HG02938 (cell line): ENCODE results near the gene TACR1.
"Not testable (repeated sequence)": the region's sequence is repeated elsewhere in the genome, so short reads cannot be mapped to it uniquely, and the experiment has no call there.

Source experiments
- ATAC-seq: cut with Tn5 transposase; IDR thresholded peaks from one replicate; pipeline ENCODE4 v1.9.1; 2021; ENCODE audit warnings: mild to moderate bottlenecking, moderate library complexity; ENCODE audit not compliant: unreplicated experiment

TACR1 gene

DNA sequence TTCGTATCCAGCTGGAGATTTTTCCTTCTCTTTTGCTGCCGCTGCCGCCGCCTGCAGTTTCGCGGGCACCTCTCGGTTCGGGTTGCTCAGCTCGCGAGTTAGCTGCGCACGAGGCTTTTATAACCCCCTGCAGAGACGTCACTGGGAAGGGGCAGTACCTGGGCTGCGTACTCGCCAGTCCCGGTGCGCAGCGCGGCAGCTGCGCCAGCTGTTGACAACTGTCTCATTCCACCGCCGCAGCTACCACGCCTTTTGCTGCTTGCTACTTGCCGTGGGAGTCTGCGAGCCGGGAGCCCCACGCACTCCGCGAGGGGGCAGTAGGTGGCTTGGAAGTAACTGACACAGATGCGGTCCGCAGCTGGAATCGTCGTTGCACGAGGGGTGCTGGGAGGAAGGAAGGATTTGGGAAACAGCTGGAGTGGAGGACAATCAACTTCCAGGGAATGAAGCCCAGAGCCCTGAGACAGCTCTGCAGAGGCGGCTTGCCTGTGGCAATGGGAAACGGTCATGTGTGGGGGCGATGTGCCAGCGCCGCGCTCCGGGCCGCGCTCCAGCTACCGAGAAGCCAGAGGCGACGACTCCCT lies at the start of gene TACR1:
TSS of gene TACR1 (minus strand) at position 93 of the 584 bp plus-strand sequence. CDS start 586 bp downstream, outside the sequence.
- peak; percentile 83 for ATAC-seq

GRCh38 chr2:75248581-75248980 lies 49.3 kb upstream of the TACR1 start:
- ATAC-seq, result not testable (repeated sequence)

DNA sequence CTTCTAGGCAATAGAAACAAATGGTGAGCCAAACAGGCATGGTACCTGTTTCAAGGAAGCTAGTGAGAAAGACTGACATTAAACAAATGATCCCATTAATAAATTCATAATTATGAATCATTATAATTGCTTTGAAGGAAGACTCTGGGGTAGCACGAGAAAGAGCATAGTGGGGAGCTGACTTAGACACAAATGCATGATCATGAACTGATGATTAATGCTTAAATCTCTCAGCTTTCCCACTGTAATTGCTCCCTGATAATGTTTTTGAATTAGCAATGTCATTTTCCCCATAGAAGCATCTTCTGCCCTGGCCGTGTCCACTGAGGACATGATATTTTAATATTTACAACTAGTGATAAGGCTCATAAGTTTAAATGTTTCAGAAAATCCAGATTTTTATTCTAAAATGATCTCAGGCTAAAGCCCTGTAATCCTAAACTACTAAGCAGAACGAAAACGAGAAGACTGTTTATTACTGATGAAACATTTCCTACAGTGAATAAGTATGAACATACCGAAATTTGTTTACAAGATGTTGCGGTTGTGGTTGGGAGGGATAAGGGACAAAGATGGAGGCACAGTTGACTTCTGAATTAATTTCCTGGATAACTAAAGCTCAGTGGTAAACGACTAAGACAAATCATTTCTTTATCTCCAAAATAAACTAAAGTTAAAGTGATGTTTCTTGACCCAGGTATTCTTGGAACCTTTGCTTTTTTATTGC lies 47.3 kb upstream of the TACR1 start:
- no peak for ATAC-seq

DNA sequence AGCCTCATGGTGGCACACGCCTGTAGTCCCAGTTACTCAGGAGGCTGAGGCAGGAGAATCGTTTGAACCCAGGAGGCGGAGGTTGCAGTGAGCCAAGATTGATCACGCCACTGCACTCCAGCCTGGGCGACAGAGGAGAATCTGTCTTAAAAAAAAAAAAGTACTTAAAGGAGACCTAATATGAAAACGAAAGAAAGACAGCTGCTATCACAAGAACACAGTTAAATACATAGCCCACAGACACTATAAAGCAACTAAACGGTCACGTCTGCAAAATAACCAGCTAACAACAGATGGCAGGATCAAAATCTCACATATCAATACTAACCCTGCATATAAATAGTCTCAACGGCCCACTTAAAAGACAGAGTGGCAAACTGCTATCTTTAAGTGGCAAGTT lies 43.9 kb upstream of the TACR1 start:
- no peak for ATAC-seq

GRCh38 chr2:75241696-75242095 lies 42.4 kb upstream of the TACR1 start:
- no peak for ATAC-seq

GRCh38 chr2:75238670-75239330 lies 39.5 kb upstream of the TACR1 start:
- ATAC-seq, result no peak

DNA sequence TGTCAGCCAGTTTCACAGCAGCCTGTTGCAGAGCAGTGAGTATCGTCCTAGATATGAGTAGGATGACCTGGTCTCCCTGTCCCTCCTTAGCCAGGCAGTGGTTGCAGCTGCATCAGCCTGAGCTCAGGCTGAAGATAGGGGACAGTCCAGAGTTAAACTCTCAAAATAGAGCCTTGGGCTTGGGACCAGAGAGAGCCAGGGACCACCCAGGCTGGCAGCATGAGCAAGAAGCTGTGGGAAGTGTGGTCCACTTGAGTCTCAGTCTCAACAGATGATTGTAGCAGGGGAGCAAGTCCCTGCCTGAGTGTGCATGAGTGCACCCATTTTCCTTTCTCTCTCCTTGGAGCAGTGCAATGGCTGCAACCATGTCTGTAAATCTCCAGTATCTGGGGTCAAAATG lies 38.0 kb upstream of the TACR1 start:
- ATAC-seq, result no peak

GRCh38 chr2:75233965-75234364 lies 34.6 kb upstream of the TACR1 start:
- no peak for ATAC-seq

- ATAC-seq, result no peak
These were observed 27.3 kb upstream of the TACR1 start for GRCh38 chr2:75226617-75227016.

DNA sequence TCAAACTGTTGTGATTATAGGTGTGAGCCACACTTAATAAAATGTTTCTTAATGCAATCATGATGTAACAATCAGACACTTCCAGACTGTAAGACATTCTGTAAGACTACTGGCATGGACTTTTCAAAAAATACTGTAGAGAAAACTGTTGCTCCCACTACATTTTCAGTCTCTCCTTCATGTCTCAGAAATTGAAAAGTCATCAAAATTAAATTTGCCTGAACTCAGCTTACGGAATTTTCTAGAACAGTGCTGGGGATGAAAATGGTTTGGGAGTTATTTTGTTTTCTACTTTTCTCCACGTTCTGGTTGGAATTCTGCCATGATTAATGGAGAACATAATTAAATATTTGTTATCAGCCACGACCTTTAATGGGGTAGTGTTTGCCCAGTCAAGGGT lies 26.8 kb upstream of the TACR1 start:
- ATAC-seq, result no peak

DNA sequence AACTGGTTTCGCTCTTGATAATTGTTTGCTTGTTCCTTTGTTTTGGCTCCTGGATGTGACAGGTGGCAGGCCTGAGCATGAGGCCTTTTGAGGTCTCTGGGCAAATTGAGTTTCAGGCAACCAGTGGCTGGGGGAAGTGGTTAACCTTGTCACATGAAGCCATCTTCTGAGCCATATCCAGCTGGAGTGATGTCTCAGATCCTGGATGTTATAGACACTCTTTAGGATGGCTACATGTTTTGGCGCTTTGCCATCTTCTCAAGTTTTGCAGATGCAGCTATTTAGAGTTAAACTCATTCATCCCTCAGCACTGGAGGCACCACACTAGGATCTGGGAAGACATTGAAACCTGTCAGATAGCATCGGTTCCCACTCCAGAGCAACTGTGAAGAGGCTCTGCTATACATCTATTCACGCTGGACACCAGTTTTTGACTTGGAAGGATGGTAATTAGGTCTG lies 25.3 kb upstream of the TACR1 start:
- no peak for ATAC-seq

GRCh38 chr2:75222527-75222926 lies 23.2 kb upstream of the TACR1 start:
- no peak for ATAC-seq

DNA sequence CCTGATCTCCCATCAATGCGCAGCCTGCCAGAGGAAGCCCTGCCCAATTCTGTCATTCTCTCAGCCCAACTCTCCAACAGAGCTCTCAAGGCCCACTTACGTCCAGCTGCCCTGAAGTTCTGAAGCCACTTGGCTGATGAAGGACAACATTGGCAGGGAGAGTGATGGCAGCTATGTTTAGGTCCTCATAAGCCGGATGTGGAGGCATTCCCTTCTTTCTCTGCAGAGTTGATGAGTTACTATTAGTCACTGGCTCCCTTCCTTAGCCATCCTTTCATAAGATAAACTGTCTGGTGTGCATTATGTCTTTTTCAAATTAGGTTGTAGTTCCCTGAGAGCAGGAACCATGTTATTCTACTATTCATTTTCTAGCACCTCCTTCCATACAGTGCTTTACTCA lies 22.5 kb upstream of the TACR1 start:
- no peak for ATAC-seq

GRCh38 chr2:75219213-75219612 lies 19.9 kb upstream of the TACR1 start:
- not testable (repeated sequence) for ATAC-seq

DNA sequence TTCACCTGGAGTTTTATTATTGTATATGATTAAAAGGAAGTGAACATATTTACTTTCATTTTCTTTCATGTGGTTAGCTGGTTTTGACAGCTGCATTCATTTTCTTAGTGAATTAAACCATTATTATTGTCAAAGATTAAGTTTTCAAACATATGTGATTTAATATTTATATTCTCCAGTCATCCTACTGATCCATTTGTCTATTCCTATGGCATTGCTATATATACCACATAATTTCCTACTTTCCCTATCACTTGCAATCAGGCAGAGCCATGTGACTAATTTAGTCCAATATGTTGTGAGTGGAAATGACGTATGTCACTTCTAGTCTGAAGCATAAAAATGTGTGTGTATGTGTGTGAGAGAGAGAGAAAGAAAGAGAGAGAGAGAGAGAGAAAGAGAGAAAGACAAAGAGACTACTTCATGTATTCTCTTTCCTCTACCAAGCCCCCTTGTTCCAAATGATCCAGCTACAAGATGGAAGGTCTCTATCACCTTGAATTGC lies 12.0 kb upstream of the TACR1 start:
- ATAC-seq, result no peak

DNA sequence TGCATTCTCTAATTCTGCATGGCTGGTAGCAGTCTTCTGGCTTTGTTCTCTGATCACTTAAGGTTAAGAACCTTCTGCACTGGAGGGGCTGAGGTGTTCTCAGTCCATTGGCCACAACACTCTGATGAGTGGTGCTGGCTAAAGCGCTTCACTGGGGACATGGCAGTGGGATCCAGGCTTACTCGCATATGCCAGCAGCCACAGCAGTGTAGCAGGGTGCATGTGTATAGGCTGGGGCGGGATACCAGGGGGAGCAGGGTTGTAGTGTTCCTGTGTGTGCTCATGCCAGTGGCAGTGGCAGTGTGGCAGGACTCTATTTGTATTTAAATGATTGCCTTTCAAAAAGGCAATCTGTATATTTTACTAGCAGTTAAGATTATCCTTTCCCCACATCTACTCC lies 11.1 kb upstream of the TACR1 start:
- no peak for ATAC-seq

- ATAC-seq, result no peak
These were observed 9.4 kb upstream of the TACR1 start for GRCh38 chr2:75208738-75209137.

GRCh38 chr2:75204833-75205232 lies 5.5 kb upstream of the TACR1 start:
- ATAC-seq, result no peak

GRCh38 chr2:75202359-75202758 lies 3.0 kb upstream of the TACR1 start:
- no peak for ATAC-seq

DNA sequence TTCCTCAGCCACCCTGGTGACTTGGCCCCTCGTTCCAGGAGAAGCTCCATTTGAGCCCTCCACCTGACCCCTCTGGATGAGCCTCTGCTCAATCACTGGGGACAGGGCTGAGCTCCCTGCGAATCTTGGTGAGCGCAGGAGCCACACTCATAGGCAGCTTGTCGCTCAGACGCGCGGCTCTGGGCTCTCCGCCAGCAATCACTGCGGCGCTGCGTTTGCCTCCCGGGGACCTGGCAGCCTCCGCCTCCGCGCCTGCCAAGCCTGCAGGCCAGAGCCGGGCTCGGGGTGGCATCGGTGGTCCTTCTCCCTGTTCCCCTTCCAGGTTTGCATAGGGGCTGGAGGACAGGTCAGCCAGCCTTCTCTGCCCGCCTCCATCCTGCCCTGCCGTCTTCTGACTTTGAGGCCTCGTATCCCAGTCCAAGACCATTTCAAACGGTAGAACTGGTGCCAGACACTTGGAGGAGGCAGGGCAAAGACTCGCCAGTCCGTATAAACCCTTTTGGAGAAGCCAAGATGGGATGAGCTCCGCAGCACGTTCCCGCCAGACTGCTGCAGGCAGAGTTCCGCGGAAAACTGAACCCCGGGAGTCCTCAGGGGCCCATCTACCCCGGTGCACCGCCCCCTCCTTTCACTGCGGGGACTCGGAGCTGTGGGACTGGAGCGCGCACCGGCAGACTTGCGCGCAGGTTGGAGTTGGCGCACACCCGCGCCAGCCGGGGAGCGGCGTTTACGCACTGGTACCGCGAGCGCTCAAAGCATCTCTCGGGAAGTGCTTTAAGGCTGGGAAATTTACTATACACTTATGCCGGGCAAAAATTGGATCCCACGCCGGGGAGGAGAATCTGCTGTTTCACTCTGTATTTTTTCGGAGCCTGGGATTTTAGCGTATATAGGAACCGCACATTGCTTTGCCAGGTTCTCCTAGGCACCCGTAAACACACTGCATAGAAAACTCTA lies 1.1 kb upstream of the TACR1 start:
- ATAC-seq, result no peak
